ENCODE results near the gene KHNYN. TPM values are rescaled to one million over a fixed set of nuclear protein-coding genes. Genes with fewer than 3 reads are reported as not detected.
"Not testable (repeated sequence)": the region's sequence is repeated elsewhere in the genome, so short reads cannot be mapped to it uniquely, and the experiment has no call there.

KHNYN gene
- total RNA-seq, 1 donor from 2014 or later: 43.8 TPM

GRCh38 chr14:24463884-24464785, 34.4 kb downstream of the KHNYN start:
- peaks cover 11% of the 10 kb centered on the region for H3K4me1 Mint-ChIP-seq (ENCODE audit: unreplicated experiment)
- no peak overlapping the region for H3K27ac Mint-ChIP-seq (ENCODE audit: unreplicated experiment)
- H3K36me3 Mint-ChIP-seq (ENCODE audit: low read depth, unreplicated experiment): peaks cover 10% of the 10 kb centered on the region
- H3K9me3 Mint-ChIP-seq (ENCODE audit: unreplicated experiment): no peaks in the 10 kb centered on the region
- no peak for TF ChIP-seq CTCF (IDR thresholded peaks at IDR 0.05; ENCODE audit: unreplicated experiment)
- DNase-seq (ENCODE audit: low spot score): no peak
- H3K27me3 Mint-ChIP-seq (ENCODE audit: unreplicated experiment): peaks cover 10% of the 10 kb centered on the region
- no peak overlapping the region for H3K4me3 Mint-ChIP-seq (ENCODE audit: unreplicated experiment)

- Mint-ChIP-seq H3K27me3 (ENCODE audit: unreplicated experiment) (peaks cover 8% of the 10 kb centered on the region), H3K9me3 (ENCODE audit: unreplicated experiment) (no peaks in the 10 kb centered on the region), H3K36me3 (ENCODE audit: low read depth, unreplicated experiment) (peaks cover 10% of the 10 kb centered on the region), H3K27ac (ENCODE audit: unreplicated experiment) (no peak overlapping the region), H3K4me3 (ENCODE audit: unreplicated experiment) (no peak overlapping the region), H3K4me1 (ENCODE audit: unreplicated experiment) (no peaks in the 10 kb centered on the region)
- no peak for TF ChIP-seq CTCF (IDR thresholded peaks at IDR 0.05; ENCODE audit: unreplicated experiment)
- no peak for DNase-seq (ENCODE audit: low spot score)
Observed at GRCh38 chr14:24465368-24465767, 35.6 kb downstream of the KHNYN start.

- Mint-ChIP-seq H3K36me3 (ENCODE audit: low read depth, unreplicated experiment) (peaks cover 10% of the 10 kb centered on the region), H3K27ac (ENCODE audit: unreplicated experiment) (no peak overlapping the region), H3K4me1 (ENCODE audit: unreplicated experiment) (no peaks in the 10 kb centered on the region), H3K9me3 (ENCODE audit: unreplicated experiment) (no peaks in the 10 kb centered on the region), H3K4me3 (ENCODE audit: unreplicated experiment) (no peak overlapping the region), H3K27me3 (ENCODE audit: unreplicated experiment) (peaks cover 7% of the 10 kb centered on the region)
- DNase-seq (ENCODE audit: low spot score): no peak
- no peak for TF ChIP-seq CTCF (IDR thresholded peaks at IDR 0.05; ENCODE audit: unreplicated experiment)
Observed at GRCh38 chr14:24465805-24466204, 36.1 kb downstream of the KHNYN start.

- H3K27me3 Mint-ChIP-seq (ENCODE audit: unreplicated experiment); H3K4me3 Mint-ChIP-seq (ENCODE audit: unreplicated experiment); H3K4me1 Mint-ChIP-seq (ENCODE audit: unreplicated experiment); DNase-seq (ENCODE audit: low spot score); H3K27ac Mint-ChIP-seq (ENCODE audit: unreplicated experiment); H3K9me3 Mint-ChIP-seq (ENCODE audit: unreplicated experiment); H3K36me3 Mint-ChIP-seq (ENCODE audit: low read depth, unreplicated experiment): not testable (repeated sequence)
Observed at GRCh38 chr14:24470450-24470849, 40.7 kb downstream of the KHNYN start.

- DNase-seq (ENCODE audit: low spot score): no peak
- H3K36me3 Mint-ChIP-seq (ENCODE audit: low read depth, unreplicated experiment): peaks cover 8% of the 10 kb centered on the region
- no peak overlapping the region for H3K4me3 Mint-ChIP-seq (ENCODE audit: unreplicated experiment)
- no peak for TF ChIP-seq CTCF (IDR thresholded peaks at IDR 0.05; ENCODE audit: unreplicated experiment)
- no peaks in the 10 kb centered on the region for H3K9me3 Mint-ChIP-seq (ENCODE audit: unreplicated experiment)
- H3K27ac Mint-ChIP-seq (ENCODE audit: unreplicated experiment): no peak overlapping the region
- H3K4me1 Mint-ChIP-seq (ENCODE audit: unreplicated experiment): peaks cover 10% of the 10 kb centered on the region
- H3K27me3 Mint-ChIP-seq (ENCODE audit: unreplicated experiment): peaks cover 3% of the 10 kb centered on the region
Observed at GRCh38 chr14:24473211-24473610, 43.5 kb downstream of the KHNYN start.
